ENCODE results near the gene EMC8.

EMC8 gene

DNA sequence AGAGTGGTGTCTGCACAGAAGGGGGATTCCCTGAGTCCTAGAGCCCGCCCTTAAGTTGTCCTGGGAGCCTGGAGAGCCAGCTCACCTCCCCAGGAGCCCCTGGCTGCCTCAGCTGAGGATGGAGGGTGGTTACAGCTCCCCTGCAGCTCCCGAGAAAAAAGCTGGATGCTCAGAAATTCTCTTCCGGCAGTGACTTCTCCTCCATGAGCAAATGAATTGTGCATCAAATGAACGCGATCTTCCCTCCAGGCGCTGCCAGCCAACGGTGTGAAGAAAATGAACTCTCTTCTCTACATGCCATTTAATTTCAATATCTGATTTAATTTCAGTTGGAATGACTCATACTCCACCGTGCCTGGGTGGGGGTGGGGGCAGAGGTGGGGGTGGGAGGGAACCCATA is 34.1 kb downstream of the EMC8 start:
- no peak for TF ChIP-seq EZH2 (IDR thresholded peaks at IDR 0.05)
- TF ChIP-seq POLR2AphosphoS5 (IDR thresholded peaks at IDR 0.05; ENCODE audit: borderline replicate concordance, low read depth, low read length), result no peak
- no peak for TF ChIP-seq FOXP2 (optimal IDR thresholded peaks at IDR 0.05; ENCODE audit: control extremely low read depth, extremely low read length, insufficient read depth)
- H3K9ac ChIP-seq (ENCODE audit: insufficient read length), result no peak overlapping the region
- no peak for DNase-seq (ENCODE audit: low read depth, low spot score)
- H3K27ac ChIP-seq, result no peak overlapping the region
- H3K36me3 ChIP-seq (ENCODE audit: insufficient read depth, low read length), result no peaks in the 10 kb centered on the region
- no peaks in the 10 kb centered on the region for H3K9me3 ChIP-seq (ENCODE audit: low read depth, low read length)
- H3K4me3 ChIP-seq, result no peak overlapping the region

GRCh38 chr16:85763616-85764015 is 35.7 kb downstream of the EMC8 start:
- TF ChIP-seq FOXP2 (optimal IDR thresholded peaks at IDR 0.05; ENCODE audit: control extremely low read depth, extremely low read length, insufficient read depth), result no peak
- TF ChIP-seq POLR2AphosphoS5 (IDR thresholded peaks at IDR 0.05; ENCODE audit: borderline replicate concordance, low read depth, low read length), result no peak
- TF ChIP-seq EZH2 (IDR thresholded peaks at IDR 0.05), result no peak
- no peak overlapping the region for H3K4me3 ChIP-seq
- no peaks in the 10 kb centered on the region for H3K36me3 ChIP-seq (ENCODE audit: insufficient read depth, low read length)
- no peak for DNase-seq (ENCODE audit: low read depth, low spot score)
- H3K9ac ChIP-seq (ENCODE audit: insufficient read length), result no peak overlapping the region
- H3K9me3 ChIP-seq (ENCODE audit: low read depth, low read length), result no peaks in the 10 kb centered on the region
- H3K27ac ChIP-seq, result no peak overlapping the region

- TF ChIP-seq FOXP2 (optimal IDR thresholded peaks at IDR 0.05; ENCODE audit: control extremely low read depth, extremely low read length, insufficient read depth) (no peak), EZH2 (IDR thresholded peaks at IDR 0.05) (no peak), POLR2AphosphoS5 (IDR thresholded peaks at IDR 0.05; ENCODE audit: borderline replicate concordance, low read depth, low read length) (no peak)
- Histone ChIP-seq H3K4me3 (no peak overlapping the region), H3K36me3 (ENCODE audit: insufficient read depth, low read length) (no peaks in the 10 kb centered on the region), H3K27ac (no peak overlapping the region), H3K9ac (ENCODE audit: insufficient read length) (no peak overlapping the region), H3K9me3 (ENCODE audit: low read depth, low read length) (no peaks in the 10 kb centered on the region)
- DNase-seq (ENCODE audit: low read depth, low spot score), result no peak
Measured at GRCh38 chr16:85762970-85763369, 36.4 kb downstream of the EMC8 start.

- H3K4me3 ChIP-seq, result no peak overlapping the region
- no peaks in the 10 kb centered on the region for H3K9me3 ChIP-seq (ENCODE audit: low read depth, low read length)
- no peak overlapping the region for H3K27ac ChIP-seq
- H3K9ac ChIP-seq (ENCODE audit: insufficient read length), result no peak overlapping the region
- no peaks in the 10 kb centered on the region for H3K36me3 ChIP-seq (ENCODE audit: insufficient read depth, low read length)
- no peak for DNase-seq (ENCODE audit: low read depth, low spot score)
- no peak for TF ChIP-seq POLR2AphosphoS5 (IDR thresholded peaks at IDR 0.05; ENCODE audit: borderline replicate concordance, low read depth, low read length)
- TF ChIP-seq EZH2 (IDR thresholded peaks at IDR 0.05), result no peak
- no peak for TF ChIP-seq FOXP2 (optimal IDR thresholded peaks at IDR 0.05; ENCODE audit: control extremely low read depth, extremely low read length, insufficient read depth)
Measured at GRCh38 chr16:85761861-85762260, 37.5 kb downstream of the EMC8 start.

GRCh38 chr16:85759631-85760419 is 39.5 kb downstream of the EMC8 start:
- H3K4me3 ChIP-seq, result no peak overlapping the region
- no peak overlapping the region for H3K27ac ChIP-seq
- no peaks in the 10 kb centered on the region for H3K9me3 ChIP-seq (ENCODE audit: low read depth, low read length)
- H3K36me3 ChIP-seq (ENCODE audit: insufficient read depth, low read length), result no peaks in the 10 kb centered on the region
- no peak for TF ChIP-seq EZH2 (IDR thresholded peaks at IDR 0.05)
- no peak for DNase-seq (ENCODE audit: low read depth, low spot score)
- H3K9ac ChIP-seq (ENCODE audit: insufficient read length), result no peak overlapping the region

DNA sequence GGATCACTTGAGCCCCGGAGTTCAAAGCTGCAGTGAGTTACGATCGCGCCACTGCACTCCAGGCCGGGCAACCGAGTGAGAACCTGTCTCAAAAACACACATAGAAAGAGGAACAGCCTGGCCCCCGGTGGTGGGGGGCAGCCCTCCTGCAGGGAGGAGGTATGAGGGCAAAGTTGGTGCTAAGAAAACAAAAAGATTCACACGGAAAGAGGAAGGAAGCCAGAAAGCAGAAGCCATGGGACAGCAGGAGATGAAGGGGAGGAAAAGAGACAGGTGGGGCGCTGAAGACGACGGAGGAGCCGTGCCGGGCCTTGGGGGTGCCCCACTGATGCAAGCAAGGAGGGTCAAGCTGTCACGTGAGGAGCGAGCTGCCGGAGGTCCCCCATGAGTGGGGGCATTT is 40.2 kb downstream of the EMC8 start:
- no peak overlapping the region for H3K9ac ChIP-seq (ENCODE audit: insufficient read length)
- H3K36me3 ChIP-seq (ENCODE audit: insufficient read depth, low read length), result no peaks in the 10 kb centered on the region
- DNase-seq (ENCODE audit: low read depth, low spot score), result no peak
- H3K4me3 ChIP-seq, result no peak overlapping the region
- no peaks in the 10 kb centered on the region for H3K9me3 ChIP-seq (ENCODE audit: low read depth, low read length)
- no peak overlapping the region for H3K27ac ChIP-seq
- TF ChIP-seq POLR2AphosphoS5 (IDR thresholded peaks at IDR 0.05; ENCODE audit: borderline replicate concordance, low read depth, low read length), result no peak
- TF ChIP-seq EZH2 (IDR thresholded peaks at IDR 0.05), result no peak
- no peak for TF ChIP-seq FOXP2 (optimal IDR thresholded peaks at IDR 0.05; ENCODE audit: control extremely low read depth, extremely low read length, insufficient read depth)

GRCh38 chr16:85757341-85757822 is 42.0 kb downstream of the EMC8 start:
- H3K9ac ChIP-seq (ENCODE audit: insufficient read length), result no peak overlapping the region
- no peak for DNase-seq (ENCODE audit: low read depth, low spot score)
- no peaks in the 10 kb centered on the region for H3K36me3 ChIP-seq (ENCODE audit: insufficient read depth, low read length)
- no peak for TF ChIP-seq POLR2AphosphoS5 (IDR thresholded peaks at IDR 0.05; ENCODE audit: borderline replicate concordance, low read depth, low read length)
- no peak for TF ChIP-seq EZH2 (IDR thresholded peaks at IDR 0.05)
- no peak for TF ChIP-seq FOXP2 (optimal IDR thresholded peaks at IDR 0.05; ENCODE audit: control extremely low read depth, extremely low read length, insufficient read depth)
- H3K27ac ChIP-seq, result no peak overlapping the region
- H3K9me3 ChIP-seq (ENCODE audit: low read depth, low read length), result no peaks in the 10 kb centered on the region
- H3K4me3 ChIP-seq, result no peak overlapping the region

DNA sequence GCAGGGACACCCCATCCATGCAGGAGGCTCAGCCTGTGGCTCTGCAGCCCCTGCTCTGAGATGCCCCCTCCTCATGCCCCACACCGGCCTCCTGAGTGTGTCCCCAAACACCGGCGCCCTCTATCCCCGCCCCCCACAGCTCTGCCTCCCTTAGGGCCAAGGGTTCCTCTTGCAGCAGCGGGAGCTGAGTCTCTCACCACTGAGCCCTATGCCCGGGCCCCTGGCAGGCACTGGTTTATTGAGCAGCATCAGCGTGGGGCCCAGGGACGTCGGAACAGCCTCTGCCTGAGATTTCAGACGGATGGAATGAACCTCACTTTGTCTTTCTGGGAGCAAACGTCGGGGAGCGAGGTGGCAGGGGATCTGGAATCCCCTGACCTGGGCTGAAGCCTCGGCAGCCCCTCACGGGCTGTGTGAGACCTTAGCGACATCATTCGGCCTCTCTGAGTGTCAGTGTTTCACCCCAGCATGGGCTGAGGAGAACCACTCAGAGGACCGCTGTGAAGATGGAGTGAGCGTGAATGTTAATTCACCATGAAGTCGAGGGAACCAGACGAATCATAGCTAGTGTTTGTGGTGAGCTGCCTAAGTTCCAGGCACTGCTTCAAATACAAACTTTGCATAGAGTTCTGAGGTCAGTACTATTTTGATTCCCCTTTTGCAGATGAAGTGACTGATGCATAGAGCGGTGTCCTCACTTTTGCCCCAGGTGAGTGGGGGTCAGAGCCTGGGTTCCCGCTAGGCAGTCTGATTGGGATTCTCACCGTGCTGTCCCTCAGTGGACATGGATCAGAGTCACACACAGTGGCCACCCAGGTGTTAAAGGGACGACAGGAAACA is 43.2 kb downstream of the EMC8 start:
- H3K4me3 ChIP-seq, result no peak overlapping the region

More for the DNA sequence above, 43.2 kb downstream of the EMC8 start:
- no peaks in the 10 kb centered on the region for H3K36me3 ChIP-seq (ENCODE audit: insufficient read depth, low read length)
- H3K9me3 ChIP-seq (ENCODE audit: low read depth, low read length), result no peaks in the 10 kb centered on the region
- no peak overlapping the region for H3K27ac ChIP-seq
- no peak for DNase-seq (ENCODE audit: low read depth, low spot score)
- TF ChIP-seq EZH2 (IDR thresholded peaks at IDR 0.05) (no peak), POLR2AphosphoS5 (IDR thresholded peaks at IDR 0.05; ENCODE audit: borderline replicate concordance, low read depth, low read length) (no peak), FOXP2 (optimal IDR thresholded peaks at IDR 0.05; ENCODE audit: control extremely low read depth, extremely low read length, insufficient read depth) (no peak)
- no peak overlapping the region for H3K9ac ChIP-seq (ENCODE audit: insufficient read length)

All from SK-N-MC (cell line).